ENCODE results near the gene SPP1. TPM values are rescaled to one million over a fixed set of nuclear protein-coding genes. Genes with fewer than 3 reads are reported as not detected.

Gene SPP1
- total and polyA plus RNA-seq, 10 of the 15 experiments (the other 5 are each of a cell fraction or from before 2014, with no cell fraction given) = 0.05 to 1.1 (median 0.39) TPM; not detected in 6

GRCh38 chr4:88027611-88028608 is 52.4 kb downstream of the SPP1 start:
- intact Hi-C loops (cut with micrococcal nuclease; ENCODE audit: unreplicated experiment) = no loop called here
- DNase-seq (ENCODE audit: low read depth, low spot score) (no peak), ATAC-seq (no peak), FAIRE-seq (no peak)
- Histone ChIP-seq H3K4me1 (ENCODE audit: control insufficient read depth, insufficient read depth, low read length) (no peaks in the 10 kb centered on the region), H3K36me3 (ENCODE audit: control insufficient read depth in 2 of 2, insufficient read depth in 2 of 2, low read length in 1 of 2) (0 out of 4 replicates have a peak, but pooled peaks cover 0 to 2% of the 10 kb centered on the region in 2 experiments), H3K9me3 (replicated peaks; ENCODE audit: control insufficient read depth, insufficient read depth, low read length) (peaks cover 3% of the 10 kb centered on the region; the same call in 2 of the 3 replicates), H2AFZ (ENCODE audit: control insufficient read depth, low read depth, low read length) (no peak overlapping the region), H3K9ac (ENCODE audit: control insufficient read depth, insufficient read depth, low read length) (no peak overlapping the region), H3K4me2 (ENCODE audit: control insufficient read depth, insufficient read depth) (no peak overlapping the region), H4K20me1 (ENCODE audit: control insufficient read depth, insufficient read depth) (no peaks in the 10 kb centered on the region), H3K27me3 (replicated peaks in 1 of 2; ENCODE audit: control insufficient read depth in 2 of 2, insufficient read depth in 2 of 2, low read length in 1 of 2) (no peaks in the 10 kb centered on the region), H3K4me3 (no peak overlapping the region), H3K79me2 (ENCODE audit: control insufficient read depth, insufficient read depth, low read length) (no peaks in the 10 kb centered on the region), H3K27ac (ENCODE audit: control insufficient read depth, insufficient read depth) (no peak overlapping the region)
- SMC1A ChIA-PET (ENCODE audit: uncharacterized antibody, unreplicated experiment) = no interaction called here
- POLR2A ChIA-PET = no interaction called here
- RAD21 ChIA-PET (ENCODE audit: unreplicated experiment) = no interaction called here
- 83% methylated on average over 4 of the region's 4 CpGs for WGBS (ENCODE audit: insufficient coverage, insufficient replicate concordance, low lambda C conversion rate, missing lambda C conversion rate)
- no TSS peak for BruUV-seq (replicated peaks)
- TF ChIP-seq NR2F1 (conservative IDR thresholded peaks at IDR 0.05) (no peak), IKZF2 (IDR thresholded peaks at IDR 0.05) (no peak), SMAD1 (IDR thresholded peaks at IDR 0.05; ENCODE audit: low read depth, partially characterized antibody) (no peak), ZBTB11 (CRISPR knock-in tag; IDR thresholded peaks at IDR 0.05) (no peak), ZNF384 (IDR thresholded peaks at IDR 0.05; ENCODE audit: borderline replicate concordance, low read depth, low read length) (no peak), BCL11A (IDR thresholded peaks at IDR 0.05; ENCODE audit: low read depth, low read length) (no peak), MTA2 (IDR thresholded peaks at IDR 0.05; ENCODE audit: low read depth) (no peak), NBN (IDR thresholded peaks at IDR 0.05) (no peak), GATAD2B (conservative IDR thresholded peaks at IDR 0.05; ENCODE audit: low read depth) (no peak), TCF7 (IDR thresholded peaks at IDR 0.05; ENCODE audit: borderline replicate concordance) (no peak), ESRRA (IDR thresholded peaks at IDR 0.05; ENCODE audit: low read length) (no peak), MYC (IDR thresholded peaks at IDR 0.05; ENCODE audit: insufficient read depth, insufficient read length, insufficient replicate concordance, low read length, severe bottlenecking) (no peak), ZNF24 (IDR thresholded peaks at IDR 0.05) (no peak), RFX5 (IDR thresholded peaks at IDR 0.05; ENCODE audit: low read depth, low read length) (no peak), BMI1 (IDR thresholded peaks at IDR 0.05; ENCODE audit: borderline replicate concordance) (no peak), NRF1 (conservative IDR thresholded peaks at IDR 0.05; ENCODE audit: low read depth, low read length) (no peak)
- in situ Hi-C loops (cut with MboI) = no loop called here
- CTCF ChIA-PET = interaction anchor here (0.6 kb wide), 1 partner anchor 191 kb away, joined by 3 read pairs; no protein-coding TSS in a partner anchor

Measured in GM12878 (cell line).